Mesenchymal stem cell (in vitro differentiated cells and primary cell): ENCODE data around the gene TRIP6.

Experiments
- DNase-seq: peaks from one replicate; pipeline ENCODE4 v3.0.0-alpha.2; 2013
- H2AFZ ChIP-seq: one replicate; pipeline ENCODE4 v1.6.1; 2013; ENCODE audit warnings: low read depth, mild to moderate bottlenecking, control low read depth, inconsistent platforms, low read length, moderate library complexity
- H2AK5ac ChIP-seq: 2 replicates; pipeline ENCODE4 v1.6.1; 2013; ENCODE audit warnings: low read length, moderate library complexity, mild to moderate bottlenecking, inconsistent platforms; ENCODE audit not compliant: severe bottlenecking
- H2BK120ac ChIP-seq: one replicate; pipeline ENCODE4 v1.6.1; 2013; ENCODE audit warnings: low read depth, mild to moderate bottlenecking, inconsistent platforms, low read length, moderate library complexity
- H2BK12ac ChIP-seq, 2 experiments: one replicate each; pipeline ENCODE4 v1.6.1; 2013; ENCODE audit warnings: inconsistent platforms in 2 of 2, low read length in 2 of 2, mild to moderate bottlenecking in 2 of 2, moderate library complexity in 2 of 2, control low read depth in 1 of 2
- H2BK15ac ChIP-seq: one replicate; pipeline ENCODE4 v1.6.1; 2013; ENCODE audit warnings: mild to moderate bottlenecking, low read depth, inconsistent platforms; ENCODE audit not compliant: poor library complexity, severe bottlenecking
- H2BK5ac ChIP-seq: 2 replicates; pipeline ENCODE4 v1.6.1; 2013; ENCODE audit warnings: low read depth, mild to moderate bottlenecking, low read length, control low read depth, inconsistent platforms; ENCODE audit not compliant: poor library complexity, severe bottlenecking
- H3K14ac ChIP-seq, 2 experiments: one replicate each; pipeline ENCODE4 v1.6.1; 2013; ENCODE audit warnings: inconsistent platforms in 2 of 2, low read length in 2 of 2, control low read depth in 1 of 2, mild to moderate bottlenecking in 1 of 2, moderate library complexity in 1 of 2
- H3K18ac ChIP-seq, 2 experiments: one replicate each; pipeline ENCODE4 v1.6.1; 2013; ENCODE audit warnings: inconsistent platforms in 2 of 2, low read length in 2 of 2, control low read depth in 1 of 2, low read depth in 1 of 2, mild to moderate bottlenecking in 1 of 2
- H3K23ac ChIP-seq, 2 experiments: one replicate each; pipeline ENCODE4 v1.6.1; 2013; ENCODE audit warnings: inconsistent platforms in 2 of 2, low read length in 2 of 2, mild to moderate bottlenecking in 2 of 2, moderate library complexity in 2 of 2, control low read depth in 1 of 2
- H3K27ac ChIP-seq: 2 replicates; pipeline ENCODE4 v1.5.1; 2013; ENCODE audit warnings: mild to moderate bottlenecking, moderate library complexity, low read length, control low read depth, inconsistent platforms; ENCODE audit not compliant: poor library complexity, severe bottlenecking
- H3K27me3 ChIP-seq, 2 experiments: 2 replicates each; pipeline versions ENCODE4 v1.6.1 to v1.7.0; 2013; ENCODE audit warnings: low read length in 2 of 2, mild to moderate bottlenecking in 2 of 2, moderate library complexity in 2 of 2, control low read depth in 1 of 2, inconsistent platforms in 1 of 2; ENCODE audit not compliant: control insufficient read depth in 1 of 2, insufficient read depth in 1 of 2
- H3K36me3 ChIP-seq, 2 experiments: 2 replicates each; pipeline versions ENCODE4 v1.6.1 to v1.7.0; 2013; ENCODE audit warnings: low read length in 2 of 2, control low read depth in 1 of 2, inconsistent platforms in 1 of 2, low read depth in 1 of 2, mild to moderate bottlenecking in 1 of 2; ENCODE audit not compliant: insufficient read depth in 2 of 2, control insufficient read depth in 1 of 2
- H3K4ac ChIP-seq, 2 experiments: one replicate each; pipeline ENCODE4 v1.6.1; 2013; ENCODE audit warnings: inconsistent platforms in 2 of 2, low read length in 2 of 2, mild to moderate bottlenecking in 2 of 2, moderate library complexity in 2 of 2, control low read depth in 1 of 2, low read depth in 1 of 2
- H3K4me1 ChIP-seq: 2 replicates; pipeline ENCODE4 v1.6.1; 2013; ENCODE audit warnings: low read depth, low read length, control low read depth; ENCODE audit not compliant: control insufficient read depth, insufficient read depth
- H3K4me2 ChIP-seq: 2 replicates; pipeline ENCODE4 v1.6.1; 2013; ENCODE audit warnings: low read length, mild to moderate bottlenecking, inconsistent platforms; ENCODE audit not compliant: poor library complexity, severe bottlenecking
- H3K4me3 ChIP-seq, 2 experiments: 2 replicates each; pipeline versions ENCODE4 v1.5.1 to v1.7.0; 2013; ENCODE audit warnings: low read length in 2 of 2, mild to moderate bottlenecking in 2 of 2, control low read depth in 1 of 2, low read depth in 1 of 2; ENCODE audit not compliant: insufficient read depth in 1 of 2
- H3K79me1 ChIP-seq: replicated peaks from 2 replicates; pipeline ENCODE4 v1.6.1; 2013; ENCODE audit warnings: mild to moderate bottlenecking, control low read depth, low read length, inconsistent platforms; ENCODE audit not compliant: poor library complexity, severe bottlenecking
- H3K9ac ChIP-seq: 2 replicates; pipeline ENCODE4 v1.7.0; 2013; ENCODE audit warnings: mild to moderate bottlenecking, low read length, moderate library complexity
- H3K9me3 ChIP-seq: 2 replicates; pipeline ENCODE4 v1.7.0; 2013; ENCODE audit warnings: mild to moderate bottlenecking, low read length; ENCODE audit not compliant: control insufficient read depth
- H4K8ac ChIP-seq: one replicate; pipeline ENCODE4 v1.6.1; 2013; ENCODE audit warnings: inconsistent platforms, mild to moderate bottlenecking, low read length, moderate library complexity
- H4K91ac ChIP-seq: one replicate; pipeline ENCODE4 v1.6.1; 2013; ENCODE audit warnings: mild to moderate bottlenecking, low read length, inconsistent platforms
- WGBS: methylation state at CpG from one replicate; pipeline ENCODE4 v1.1.7; 2013; ENCODE audit warnings: mixed read lengths; 5-methylcytosine and 5-hydroxymethylcytosine counted together

The TRIP6 gene

GRCh38 chr7:100878013-100878412 is 10.8 kb downstream of the TRIP6 start:
- WGBS: 90% methylated on average over 7 of the region's 7 CpGs
- H3K9me3 ChIP-seq: no peaks in the 10 kb centered on the region

GRCh38 chr7:100878685-100879084 is 11.5 kb downstream of the TRIP6 start:
- Histone ChIP-seq H4K8ac (no peak overlapping the region), H2BK5ac (no peak overlapping the region)
- no peak for DNase-seq

More at GRCh38 chr7:100878013-100878412, 10.8 kb downstream of the TRIP6 start:
- Histone ChIP-seq H3K4me3 (no peak overlapping the region), H3K4me2 (no peak overlapping the region), H3K27ac (no peak overlapping the region), H3K36me3 (peaks cover 63 to 76% of the 10 kb centered on the region in 2 experiments), H2AFZ (no peak overlapping the region), H3K18ac (no peak overlapping the region), H3K23ac (no peak overlapping the region), H2BK12ac (no peak overlapping the region), H2BK120ac (no peak overlapping the region), H3K4me1 (peaks cover 23% of the 10 kb centered on the region), H3K27me3 (no peaks in the 10 kb centered on the region), H2AK5ac (no peak overlapping the region), H2BK5ac (no peak overlapping the region), H2BK15ac (no peak overlapping the region), H3K9ac (peak overlapping the region; percentile 29), H4K91ac (no peak overlapping the region), H3K14ac (no peak overlapping the region), H4K8ac (no peak overlapping the region), H3K4ac (no peak overlapping the region), H3K79me1 (peaks cover 22% of the 10 kb centered on the region)
- no peak for DNase-seq

GRCh38 chr7:100879685-100880261 is 12.6 kb downstream of the TRIP6 start:
- Histone ChIP-seq H3K9ac (peak overlapping the region; percentile 18), H3K4me2 (no peak overlapping the region), H3K4ac (no peak overlapping the region), H2AK5ac (no peak overlapping the region), H3K23ac (peak overlapping the region in 1 of 2 experiments; percentile 85), H4K91ac (no peak overlapping the region), H3K27ac (no peak overlapping the region), H4K8ac (peak overlapping the region; percentile 64), H3K14ac (no peak overlapping the region), H3K4me3 (no peak overlapping the region), H3K36me3 (peaks cover 65 to 78% of the 10 kb centered on the region in 2 experiments), H3K18ac (no peak overlapping the region), H2AFZ (no peak overlapping the region), H2BK12ac (peak overlapping the region in 1 of 2 experiments; percentile 57), H3K9me3 (no peaks in the 10 kb centered on the region), H3K27me3 (no peaks in the 10 kb centered on the region), H3K79me1 (peaks cover 28% of the 10 kb centered on the region), H2BK5ac (no peak overlapping the region), H2BK120ac (no peak overlapping the region), H3K4me1 (peaks cover 16% of the 10 kb centered on the region), H2BK15ac (no peak overlapping the region)
- no peak for DNase-seq
- WGBS: 92% methylated on average over 11 of the region's 11 CpGs

More at GRCh38 chr7:100878685-100879084, 11.5 kb downstream of the TRIP6 start:
- no peak overlapping the region for H3K14ac ChIP-seq
- no peak overlapping the region for H3K4me3 ChIP-seq
- no peak overlapping the region for H3K23ac ChIP-seq
- no peaks in the 10 kb centered on the region for H3K9me3 ChIP-seq
- H3K9ac ChIP-seq: peak overlapping the region; percentile 29
- no peak overlapping the region for H3K4me2 ChIP-seq
- no peak overlapping the region for H2BK120ac ChIP-seq
- H3K79me1 ChIP-seq: peaks cover 25% of the 10 kb centered on the region
- H2BK12ac ChIP-seq: no peak overlapping the region
- H3K36me3 ChIP-seq: peaks cover 63 to 76% of the 10 kb centered on the region in 2 experiments
- no peak overlapping the region for H4K91ac ChIP-seq
- H3K27ac ChIP-seq: no peak overlapping the region
- H3K18ac ChIP-seq: no peak overlapping the region
- no peak overlapping the region for H2AK5ac ChIP-seq
- no peaks in the 10 kb centered on the region for H3K27me3 ChIP-seq
- no peak overlapping the region for H2BK15ac ChIP-seq
- H2AFZ ChIP-seq: no peak overlapping the region
- H3K4me1 ChIP-seq: peaks cover 23% of the 10 kb centered on the region
- 98% methylated on average over 6 of the region's 6 CpGs for WGBS
- no peak overlapping the region for H3K4ac ChIP-seq

GRCh38 chr7:100880645-100881044 is 13.5 kb downstream of the TRIP6 start:
- Histone ChIP-seq H3K27me3 (no peaks in the 10 kb centered on the region), H3K9ac (no peak overlapping the region), H3K36me3 (peaks cover 74 to 87% of the 10 kb centered on the region in 2 experiments), H2BK15ac (no peak overlapping the region), H3K18ac (no peak overlapping the region), H3K14ac (no peak overlapping the region), H2BK120ac (no peak overlapping the region), H3K23ac (no peak overlapping the region), H3K4me2 (no peak overlapping the region), H3K27ac (no peak overlapping the region), H4K8ac (no peak overlapping the region), H3K4me3 (no peak overlapping the region), H4K91ac (no peak overlapping the region), H3K79me1 (peaks cover 32% of the 10 kb centered on the region), H2BK5ac (no peak overlapping the region), H2AK5ac (no peak overlapping the region), H3K4me1 (peaks cover 16% of the 10 kb centered on the region), H2BK12ac (no peak overlapping the region), H2AFZ (no peak overlapping the region), H3K4ac (no peak overlapping the region), H3K9me3 (no peaks in the 10 kb centered on the region)
- no peak for DNase-seq
- 91% methylated on average over 7 of the region's 7 CpGs for WGBS
